GM12878 (cell line): Measurements from ENCODE around the gene CALY.

Experiments used
- BCL11A ChIP-seq: IDR thresholded peaks from 2 replicates; pipeline ENCODE4 v1.6.1; 2011; ENCODE audit warnings: low read depth, low read length
- HCFC1 ChIP-seq: fragments of 150-350 bp; IDR thresholded peaks from 2 replicates; pipeline ENCODE4 v1.6.1; 2014; ENCODE audit warnings: low read length
- NFIC ChIP-seq: IDR thresholded peaks from 2 replicates; pipeline ENCODE4 v1.6.1; 2012; ENCODE audit warnings: low read depth, mild to moderate bottlenecking, inconsistent platforms, low read length, moderate library complexity
- POLR2A ChIP-seq: IDR thresholded peaks from 2 replicates; pipeline ENCODE4 v1.6.1; 2011; ENCODE audit warnings: low read depth, mild to moderate bottlenecking, low read length
- RB1 ChIP-seq: fragments of 450-650 bp; formaldehyde crosslinking; IDR thresholded peaks from 2 replicates; pipeline ENCODE4 v1.6.1; 2017; ENCODE audit warnings: mild to moderate bottlenecking, borderline replicate concordance
- TF ChIP-seq, protein P1 (sequence below): IDR thresholded peaks from 2 replicates; pipeline ENCODE4 v1.6.1; 2011; ENCODE audit warnings: borderline replicate concordance, low read depth, mild to moderate bottlenecking, moderate library complexity, low read length; ENCODE audit not compliant: insufficient read depth, poor library complexity, severe bottlenecking
- TF ChIP-seq, protein P2 (sequence below): IDR thresholded peaks from 2 replicates; pipeline ENCODE4 v1.6.1; 2012; ENCODE audit warnings: low read depth, low read length, improper control_type of control experiment
- TF ChIP-seq, protein P3 (sequence below): IDR thresholded peaks from 2 replicates; pipeline ENCODE4 v1.6.1; 2012; ENCODE audit warnings: mild to moderate bottlenecking, low read depth, low read length

DNA sequence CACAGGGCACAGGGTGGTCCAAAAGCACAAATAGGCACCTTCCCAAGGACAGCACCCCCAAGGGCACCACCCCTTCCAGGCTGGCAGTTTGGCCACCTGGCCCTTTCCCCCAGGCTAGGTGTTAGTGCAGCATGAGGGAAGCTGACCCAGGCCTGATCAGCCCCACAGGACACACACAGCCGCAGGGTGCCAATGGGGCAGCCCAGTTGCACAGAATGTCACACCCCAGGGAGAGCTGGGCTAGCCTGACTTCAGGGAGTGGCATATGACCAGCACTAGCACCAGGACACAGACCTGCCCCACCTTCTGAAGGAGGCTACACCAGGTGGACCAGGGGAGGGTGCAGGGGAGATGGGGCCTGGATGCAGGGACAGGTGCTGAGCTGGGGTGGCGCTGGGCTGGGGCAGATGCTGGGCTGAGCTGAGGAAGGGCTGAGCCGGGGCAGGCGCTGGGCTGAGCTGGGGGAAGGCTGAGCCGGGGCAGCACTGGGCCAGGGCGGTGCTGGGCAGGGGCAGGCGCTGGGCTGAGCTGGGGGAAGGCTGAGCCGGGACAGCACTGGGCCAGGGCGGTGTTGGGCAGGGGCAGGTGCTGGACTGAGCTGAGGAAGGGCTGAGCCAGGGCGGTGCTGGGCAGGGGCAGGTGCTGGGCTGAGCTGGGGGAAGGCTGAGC is 56.2 kb downstream of the CALY start:
- TF ChIP-seq, protein P1, sequence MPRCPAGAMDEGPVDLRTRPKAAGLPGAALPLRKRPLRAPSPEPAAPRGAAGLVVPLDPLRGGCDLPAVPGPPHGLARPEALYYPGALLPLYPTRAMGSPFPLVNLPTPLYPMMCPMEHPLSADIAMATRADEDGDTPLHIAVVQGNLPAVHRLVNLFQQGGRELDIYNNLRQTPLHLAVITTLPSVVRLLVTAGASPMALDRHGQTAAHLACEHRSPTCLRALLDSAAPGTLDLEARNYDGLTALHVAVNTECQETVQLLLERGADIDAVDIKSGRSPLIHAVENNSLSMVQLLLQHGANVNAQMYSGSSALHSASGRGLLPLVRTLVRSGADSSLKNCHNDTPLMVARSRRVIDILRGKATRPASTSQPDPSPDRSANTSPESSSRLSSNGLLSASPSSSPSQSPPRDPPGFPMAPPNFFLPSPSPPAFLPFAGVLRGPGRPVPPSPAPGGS, result no peak
- no peak for TF ChIP-seq HCFC1
- TF ChIP-seq, protein P2, sequence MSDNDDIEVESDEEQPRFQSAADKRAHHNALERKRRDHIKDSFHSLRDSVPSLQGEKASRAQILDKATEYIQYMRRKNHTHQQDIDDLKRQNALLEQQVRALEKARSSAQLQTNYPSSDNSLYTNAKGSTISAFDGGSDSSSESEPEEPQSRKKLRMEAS, result no peak
- no peak for TF ChIP-seq NFIC
- TF ChIP-seq, protein P3, sequence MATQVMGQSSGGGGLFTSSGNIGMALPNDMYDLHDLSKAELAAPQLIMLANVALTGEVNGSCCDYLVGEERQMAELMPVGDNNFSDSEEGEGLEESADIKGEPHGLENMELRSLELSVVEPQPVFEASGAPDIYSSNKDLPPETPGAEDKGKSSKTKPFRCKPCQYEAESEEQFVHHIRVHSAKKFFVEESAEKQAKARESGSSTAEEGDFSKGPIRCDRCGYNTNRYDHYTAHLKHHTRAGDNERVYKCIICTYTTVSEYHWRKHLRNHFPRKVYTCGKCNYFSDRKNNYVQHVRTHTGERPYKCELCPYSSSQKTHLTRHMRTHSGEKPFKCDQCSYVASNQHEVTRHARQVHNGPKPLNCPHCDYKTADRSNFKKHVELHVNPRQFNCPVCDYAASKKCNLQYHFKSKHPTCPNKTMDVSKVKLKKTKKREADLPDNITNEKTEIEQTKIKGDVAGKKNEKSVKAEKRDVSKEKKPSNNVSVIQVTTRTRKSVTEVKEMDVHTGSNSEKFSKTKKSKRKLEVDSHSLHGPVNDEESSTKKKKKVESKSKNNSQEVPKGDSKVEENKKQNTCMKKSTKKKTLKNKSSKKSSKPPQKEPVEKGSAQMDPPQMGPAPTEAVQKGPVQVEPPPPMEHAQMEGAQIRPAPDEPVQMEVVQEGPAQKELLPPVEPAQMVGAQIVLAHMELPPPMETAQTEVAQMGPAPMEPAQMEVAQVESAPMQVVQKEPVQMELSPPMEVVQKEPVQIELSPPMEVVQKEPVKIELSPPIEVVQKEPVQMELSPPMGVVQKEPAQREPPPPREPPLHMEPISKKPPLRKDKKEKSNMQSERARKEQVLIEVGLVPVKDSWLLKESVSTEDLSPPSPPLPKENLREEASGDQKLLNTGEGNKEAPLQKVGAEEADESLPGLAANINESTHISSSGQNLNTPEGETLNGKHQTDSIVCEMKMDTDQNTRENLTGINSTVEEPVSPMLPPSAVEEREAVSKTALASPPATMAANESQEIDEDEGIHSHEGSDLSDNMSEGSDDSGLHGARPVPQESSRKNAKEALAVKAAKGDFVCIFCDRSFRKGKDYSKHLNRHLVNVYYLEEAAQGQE, result no peak
- no peak for TF ChIP-seq BCL11A
- no peak for TF ChIP-seq RB1
- TF ChIP-seq POLR2A, result no peak; the same call in 1 of the 2 replicates
